Panc1 (cell line): ENCODE results near the gene MAN2B1. TPM values are rescaled to one million over a fixed set of nuclear protein-coding genes. Genes with fewer than 3 reads are reported as not detected.

ENCODE experiments used
- ATAC-seq: fragments of 200-7000 bp; cut with Tn5 transposase; 2 replicates; pipeline ENCODE4 v1.9.1; 2020; ENCODE audit warnings: mild to moderate bottlenecking, moderate library complexity
- BruUV-seq: library from RNA; stranded (reverse); fragments of 400-500 nt; replicated peaks from 2 replicates; lab custom pipeline; 2021; lab: Mats Ljungman, UMichigan
- CTCF ChIA-PET: fragments of 300-600 bp; sonication (Branson Sonifier 250); formaldehyde crosslinking; loops from one replicate; lab custom pipeline; 2022; ENCODE audit warnings: antibody characterized with exemption; lab: Charles Lee
- POLR2A ChIA-PET: fragments of 300-600 bp; sonication (Branson Sonifier 250); formaldehyde crosslinking; loops from one replicate; lab custom pipeline; 2022; ENCODE audit warnings: antibody characterized with exemption; lab: Charles Lee
- DNase-seq: peaks from one replicate; pipeline ENCODE4 v3.0.0-alpha.2; 2010; ENCODE audit warnings: low read depth, low spot score
- H3K27ac ChIP-seq: 2 replicates; pipeline ENCODE4 v1.5.1; 2011; ENCODE audit warnings: mild to moderate bottlenecking, low read length, inconsistent platforms
- H3K27me3 ChIP-seq: fragments of 200-500 bp; sonication (Bioruptor generic); 2 replicates; pipeline ENCODE4 v1.6.0; 2014; ENCODE audit warnings: low read length, inconsistent platforms; ENCODE audit not compliant: control insufficient read depth, insufficient read depth
- H3K36me3 ChIP-seq: fragments of 200-500 bp; sonication (Bioruptor generic); 2 replicates; pipeline ENCODE4 v1.5.1; 2014; ENCODE audit warnings: inconsistent platforms, mild to moderate bottlenecking, low read length, moderate library complexity; ENCODE audit not compliant: control insufficient read depth, insufficient read depth
- H3K4me1 ChIP-seq: 2 replicates; pipeline ENCODE4 v1.5.1; 2011; ENCODE audit warnings: inconsistent platforms, mild to moderate bottlenecking, low read length, moderate library complexity; ENCODE audit not compliant: control insufficient read depth, insufficient read depth
- H3K4me3 ChIP-seq, 2 experiments: 2 replicates each; pipeline ENCODE4 v1.5.1; 2011 to 2012; ENCODE audit warnings: low read depth in 2 of 2, low read length in 2 of 2, mild to moderate bottlenecking in 2 of 2, inconsistent platforms in 1 of 2, moderate library complexity in 1 of 2
- H3K9me3 ChIP-seq: fragments of 200-500 bp; sonication (Bioruptor generic); 2 replicates; pipeline ENCODE4 v1.5.1; 2014; ENCODE audit warnings: low read depth, mild to moderate bottlenecking, inconsistent platforms, low read length, moderate library complexity; ENCODE audit not compliant: control insufficient read depth, insufficient read depth
- CTCF ChIP-seq: fragments of 450-650 bp; IDR thresholded peaks from 2 replicates; pipeline ENCODE4 v1.5.1; 2017; ENCODE audit warnings: mild to moderate bottlenecking
- POLR2AphosphoS5 ChIP-seq: IDR thresholded peaks from 2 replicates; pipeline ENCODE4 v1.6.1; 2012; ENCODE audit warnings: mild to moderate bottlenecking, low read depth, low read length, moderate library complexity
- SIN3A ChIP-seq: IDR thresholded peaks from 2 replicates; pipeline ENCODE4 v1.6.1; 2012; ENCODE audit warnings: low read depth, mild to moderate bottlenecking, low read length, moderate library complexity, borderline replicate concordance; ENCODE audit not compliant: insufficient read depth
- TCF7L2 ChIP-seq: IDR thresholded peaks from 2 replicates; pipeline ENCODE4 v1.6.1; 2011; ENCODE audit warnings: mild to moderate bottlenecking, low read depth, low read length, inconsistent platforms
- in situ Hi-C: cut with HindIII; loops from 2 replicates; pipeline ENCODE4 v1.10.0; 2016; ENCODE audit warnings: low sequenced_read_pairs, low pct_unique_long_range_greater_than_20kb
- intact Hi-C: fragments of 100-400 bp; cut with micrococcal nuclease; formaldehyde crosslinking; loops from one replicate; pipeline ENCODE4 v1.10.0; 2022; ENCODE audit not compliant: unreplicated experiment
- total RNA-seq: library from RNA; stranded (reverse); gene quantifications from one replicate; pipeline ENCODE4 v1.2.1, GENCODE V29; 2021; ENCODE audit not compliant: unreplicated experiment
- TF ChIP-seq, protein P1 (sequence below), 2 experiments: IDR thresholded peaks; 2 replicates each; pipeline ENCODE4 v1.6.1; 2011 to 2012; ENCODE audit warnings: low read depth in 2 of 2, control low read depth in 1 of 2, low read length in 1 of 2, mild to moderate bottlenecking in 1 of 2, moderate library complexity in 1 of 2; ENCODE audit not compliant: insufficient read depth in 1 of 2

MAN2B1 gene
- total RNA-seq, 1 experiment from 2014 or later = 43.0 TPM

- H3K9me3 ChIP-seq = no peaks in the 10 kb centered on the region
- H3K4me1 ChIP-seq = peaks cover 8% of the 10 kb centered on the region
- in situ Hi-C loops (no loop called here), intact Hi-C loops (no loop called here)
- H3K27ac ChIP-seq = no peak overlapping the region
- TF ChIP-seq SIN3A = no peak
- TF ChIP-seq, protein P1, sequence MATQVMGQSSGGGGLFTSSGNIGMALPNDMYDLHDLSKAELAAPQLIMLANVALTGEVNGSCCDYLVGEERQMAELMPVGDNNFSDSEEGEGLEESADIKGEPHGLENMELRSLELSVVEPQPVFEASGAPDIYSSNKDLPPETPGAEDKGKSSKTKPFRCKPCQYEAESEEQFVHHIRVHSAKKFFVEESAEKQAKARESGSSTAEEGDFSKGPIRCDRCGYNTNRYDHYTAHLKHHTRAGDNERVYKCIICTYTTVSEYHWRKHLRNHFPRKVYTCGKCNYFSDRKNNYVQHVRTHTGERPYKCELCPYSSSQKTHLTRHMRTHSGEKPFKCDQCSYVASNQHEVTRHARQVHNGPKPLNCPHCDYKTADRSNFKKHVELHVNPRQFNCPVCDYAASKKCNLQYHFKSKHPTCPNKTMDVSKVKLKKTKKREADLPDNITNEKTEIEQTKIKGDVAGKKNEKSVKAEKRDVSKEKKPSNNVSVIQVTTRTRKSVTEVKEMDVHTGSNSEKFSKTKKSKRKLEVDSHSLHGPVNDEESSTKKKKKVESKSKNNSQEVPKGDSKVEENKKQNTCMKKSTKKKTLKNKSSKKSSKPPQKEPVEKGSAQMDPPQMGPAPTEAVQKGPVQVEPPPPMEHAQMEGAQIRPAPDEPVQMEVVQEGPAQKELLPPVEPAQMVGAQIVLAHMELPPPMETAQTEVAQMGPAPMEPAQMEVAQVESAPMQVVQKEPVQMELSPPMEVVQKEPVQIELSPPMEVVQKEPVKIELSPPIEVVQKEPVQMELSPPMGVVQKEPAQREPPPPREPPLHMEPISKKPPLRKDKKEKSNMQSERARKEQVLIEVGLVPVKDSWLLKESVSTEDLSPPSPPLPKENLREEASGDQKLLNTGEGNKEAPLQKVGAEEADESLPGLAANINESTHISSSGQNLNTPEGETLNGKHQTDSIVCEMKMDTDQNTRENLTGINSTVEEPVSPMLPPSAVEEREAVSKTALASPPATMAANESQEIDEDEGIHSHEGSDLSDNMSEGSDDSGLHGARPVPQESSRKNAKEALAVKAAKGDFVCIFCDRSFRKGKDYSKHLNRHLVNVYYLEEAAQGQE (IDR thresholded peaks at IDR 0.05; ENCODE audit: insufficient read depth in 1 of 2, low read depth in 2 of 2, low read length in 1 of 2) = no peak
- TF ChIP-seq TCF7L2 = no peak
- no peak for TF ChIP-seq CTCF
- no peak for TF ChIP-seq POLR2AphosphoS5
- ChIA-PET CTCF (no interaction called here), POLR2A (no interaction called here)
- BruUV-seq = no TSS peak
- no peaks in the 10 kb centered on the region for H3K27me3 ChIP-seq
- peaks cover 5% of the 10 kb centered on the region; the same call in 1 of the 2 replicates for H3K36me3 ChIP-seq
- no peak for DNase-seq
- no peak for ATAC-seq
- no peak overlapping the region for H3K4me3 ChIP-seq
Observed at GRCh38 chr19:12607631-12608030, 58.9 kb downstream of the MAN2B1 start.

DNA sequence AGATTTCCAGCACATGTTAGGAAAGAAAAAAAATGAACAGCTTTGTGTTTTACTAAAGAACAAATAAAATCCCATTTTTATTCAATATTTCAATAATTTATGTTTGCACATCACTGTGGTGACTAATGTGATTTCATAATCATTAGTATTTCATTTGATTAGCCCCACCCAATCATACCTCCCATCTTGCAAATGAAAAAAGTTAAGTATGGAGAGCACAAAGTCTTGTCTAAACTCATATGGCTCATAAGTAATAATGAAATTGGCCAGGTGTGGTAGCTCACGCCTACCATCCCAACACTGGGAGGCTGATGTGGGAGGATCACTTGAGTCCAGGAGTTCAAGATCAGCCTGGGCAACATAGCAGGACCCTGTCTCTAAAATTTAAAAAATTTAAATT lies 59.7 kb downstream of the MAN2B1 start:
- Histone ChIP-seq H3K9me3 (no peaks in the 10 kb centered on the region), H3K36me3 (peaks cover 5% of the 10 kb centered on the region; the same call in 1 of the 2 replicates), H3K4me3 (no peak overlapping the region), H3K27me3 (no peaks in the 10 kb centered on the region), H3K27ac (no peak overlapping the region), H3K4me1 (peaks cover 6% of the 10 kb centered on the region)
- TF ChIP-seq POLR2AphosphoS5 (no peak), SIN3A (no peak), TCF7L2 (no peak), CTCF (no peak)
- TF ChIP-seq, protein P1 (IDR thresholded peaks at IDR 0.05; ENCODE audit: insufficient read depth in 1 of 2, low read depth in 2 of 2, low read length in 1 of 2) = no peak
- DNase-seq (no peak), ATAC-seq (no peak)
- intact Hi-C loops (no loop called here), in situ Hi-C loops (no loop called here)
- BruUV-seq = no TSS peak
- ChIA-PET POLR2A (no interaction called here), CTCF (no interaction called here)
